ENCODE results near the gene ZNF343. TPM values are rescaled to one million over a fixed set of nuclear protein-coding genes. Genes with fewer than 3 reads are reported as not detected.
"Not testable (repeated sequence)": the region's sequence is repeated elsewhere in the genome, so short reads cannot be mapped to it uniquely, and the experiment has no call there.

ZNF343 gene
- total RNA-seq, 1 donor from 2014 or later, result 6.9 TPM

DNA sequence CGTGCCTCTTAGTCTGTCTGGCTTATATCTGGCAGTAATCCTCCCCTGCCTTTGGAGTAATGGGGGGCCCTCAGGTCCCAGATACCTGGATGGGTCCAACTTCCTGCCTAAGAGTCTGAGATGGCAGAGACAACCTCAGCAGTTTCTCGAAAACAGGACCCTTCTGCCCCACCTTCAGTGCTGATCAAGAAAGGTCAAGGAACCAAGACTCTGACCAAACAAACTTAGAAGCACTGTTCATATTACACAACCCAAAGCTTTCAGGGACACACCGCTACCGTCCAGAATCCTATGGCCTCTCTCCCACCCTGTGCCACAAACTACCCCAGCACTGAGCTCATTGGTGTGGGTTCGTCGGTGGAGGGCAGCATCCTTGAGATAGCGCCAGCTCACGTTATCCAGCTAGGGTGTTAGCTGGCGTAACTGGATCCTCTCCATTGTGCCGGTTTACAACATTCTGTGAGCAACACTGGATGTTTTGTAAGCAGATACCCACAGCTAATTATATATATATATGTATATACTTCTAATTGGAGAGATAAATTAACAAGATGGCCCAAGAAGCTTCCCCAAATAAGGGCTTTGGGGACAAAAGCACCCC lies 20.1 kb upstream of the ZNF343 start:
- DNase-seq (ENCODE audit: low read depth), result no peak
- TF ChIP-seq, protein P1, sequence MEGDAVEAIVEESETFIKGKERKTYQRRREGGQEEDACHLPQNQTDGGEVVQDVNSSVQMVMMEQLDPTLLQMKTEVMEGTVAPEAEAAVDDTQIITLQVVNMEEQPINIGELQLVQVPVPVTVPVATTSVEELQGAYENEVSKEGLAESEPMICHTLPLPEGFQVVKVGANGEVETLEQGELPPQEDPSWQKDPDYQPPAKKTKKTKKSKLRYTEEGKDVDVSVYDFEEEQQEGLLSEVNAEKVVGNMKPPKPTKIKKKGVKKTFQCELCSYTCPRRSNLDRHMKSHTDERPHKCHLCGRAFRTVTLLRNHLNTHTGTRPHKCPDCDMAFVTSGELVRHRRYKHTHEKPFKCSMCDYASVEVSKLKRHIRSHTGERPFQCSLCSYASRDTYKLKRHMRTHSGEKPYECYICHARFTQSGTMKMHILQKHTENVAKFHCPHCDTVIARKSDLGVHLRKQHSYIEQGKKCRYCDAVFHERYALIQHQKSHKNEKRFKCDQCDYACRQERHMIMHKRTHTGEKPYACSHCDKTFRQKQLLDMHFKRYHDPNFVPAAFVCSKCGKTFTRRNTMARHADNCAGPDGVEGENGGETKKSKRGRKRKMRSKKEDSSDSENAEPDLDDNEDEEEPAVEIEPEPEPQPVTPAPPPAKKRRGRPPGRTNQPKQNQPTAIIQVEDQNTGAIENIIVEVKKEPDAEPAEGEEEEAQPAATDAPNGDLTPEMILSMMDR (conservative IDR thresholded peaks at IDR 0.05; ENCODE audit: low read depth, low read length), result no peak
- H3K4me3 ChIP-seq (ENCODE audit: low read depth, low read length), result no peak overlapping the region

DNA sequence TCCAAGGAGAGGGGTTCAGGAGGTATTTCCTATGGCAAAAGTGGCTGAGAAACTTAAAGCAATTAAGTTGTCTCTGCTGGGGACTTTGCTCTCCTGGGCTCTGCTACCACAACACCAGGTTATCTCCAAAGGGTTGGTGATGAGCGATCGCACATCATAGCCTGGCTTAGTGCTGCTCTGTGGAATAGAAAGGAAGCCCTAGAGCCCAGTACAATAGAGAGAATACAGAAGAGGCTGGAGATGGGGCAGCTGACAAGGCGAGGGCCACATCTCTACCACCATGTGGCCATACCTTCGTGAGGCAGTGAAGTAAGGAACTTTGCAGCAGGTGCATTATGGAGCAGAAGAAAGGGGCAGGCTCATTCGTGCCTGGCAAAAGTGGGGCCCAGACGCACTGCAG lies 19.0 kb upstream of the ZNF343 start:
- no peak for DNase-seq (ENCODE audit: low read depth)
- no peak overlapping the region for H3K4me3 ChIP-seq (ENCODE audit: low read depth, low read length)
- TF ChIP-seq, protein P1 (conservative IDR thresholded peaks at IDR 0.05; ENCODE audit: low read depth, low read length), result no peak

DNA sequence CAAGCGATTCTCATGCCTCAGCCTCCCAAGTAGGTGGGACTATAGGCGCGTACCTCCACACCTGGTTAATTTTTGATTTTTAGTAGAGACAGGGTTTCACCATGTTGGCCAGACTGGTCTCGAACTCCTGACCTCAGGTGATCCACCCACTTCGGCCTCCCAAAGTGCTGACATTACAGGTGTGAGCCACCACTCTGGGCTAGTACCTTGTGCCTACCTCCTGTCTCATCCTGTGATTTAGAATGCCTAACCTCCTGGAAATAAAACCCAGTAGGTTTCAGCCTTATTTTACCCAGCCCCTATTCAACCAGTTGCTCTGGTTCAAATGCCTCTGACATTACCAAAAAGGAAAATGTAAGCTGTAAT lies 17.5 kb upstream of the ZNF343 start:
- not testable (repeated sequence) for DNase-seq (ENCODE audit: low read depth); H3K4me3 ChIP-seq (ENCODE audit: low read depth, low read length)

DNA sequence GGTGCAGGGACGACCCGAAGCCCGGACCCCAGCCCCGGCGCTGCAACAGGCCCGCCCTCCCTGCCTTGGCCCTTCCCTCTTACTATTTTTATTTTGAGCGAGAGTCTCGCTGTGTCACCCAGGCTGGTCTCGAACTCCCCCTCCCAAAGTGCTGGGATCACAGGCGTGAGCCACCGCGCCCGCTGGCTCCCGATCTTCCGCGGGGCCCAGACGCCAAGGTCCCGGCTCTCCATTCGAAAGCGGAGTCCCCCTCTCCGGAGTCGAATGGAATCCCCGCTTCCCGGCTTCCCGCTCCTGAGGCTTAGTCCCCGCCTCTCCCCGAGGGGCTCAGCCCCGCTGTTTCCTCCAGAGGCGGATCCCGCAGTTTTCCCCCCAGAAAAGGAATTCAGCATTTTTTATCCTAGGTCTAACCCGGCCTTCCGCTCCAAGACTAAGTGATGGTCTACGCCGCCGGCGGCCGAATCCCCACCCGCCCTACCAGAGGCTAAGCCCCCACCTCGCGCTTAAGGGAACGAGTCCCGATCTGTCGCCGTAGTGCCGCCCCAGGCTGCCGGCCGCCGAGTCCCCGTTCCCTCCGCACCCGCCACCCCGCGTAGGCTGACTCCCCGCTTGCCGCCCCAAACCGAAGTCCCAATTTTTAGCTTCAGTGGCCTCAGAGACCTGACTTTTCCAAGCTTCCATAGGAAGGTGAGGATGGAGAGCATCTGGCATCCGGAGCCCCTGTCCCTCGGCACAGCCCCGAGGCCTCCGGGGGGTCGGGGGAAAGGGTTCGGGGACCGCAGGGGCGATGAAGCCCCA lies 16.2 kb upstream of the ZNF343 start:
- TF ChIP-seq, protein P1 (conservative IDR thresholded peaks at IDR 0.05; ENCODE audit: low read depth, low read length), result no peak
- peak overlapping the region; percentile 89 for H3K4me3 ChIP-seq (ENCODE audit: low read depth, low read length)
- DNase-seq (ENCODE audit: low read depth), result no peak

DNA sequence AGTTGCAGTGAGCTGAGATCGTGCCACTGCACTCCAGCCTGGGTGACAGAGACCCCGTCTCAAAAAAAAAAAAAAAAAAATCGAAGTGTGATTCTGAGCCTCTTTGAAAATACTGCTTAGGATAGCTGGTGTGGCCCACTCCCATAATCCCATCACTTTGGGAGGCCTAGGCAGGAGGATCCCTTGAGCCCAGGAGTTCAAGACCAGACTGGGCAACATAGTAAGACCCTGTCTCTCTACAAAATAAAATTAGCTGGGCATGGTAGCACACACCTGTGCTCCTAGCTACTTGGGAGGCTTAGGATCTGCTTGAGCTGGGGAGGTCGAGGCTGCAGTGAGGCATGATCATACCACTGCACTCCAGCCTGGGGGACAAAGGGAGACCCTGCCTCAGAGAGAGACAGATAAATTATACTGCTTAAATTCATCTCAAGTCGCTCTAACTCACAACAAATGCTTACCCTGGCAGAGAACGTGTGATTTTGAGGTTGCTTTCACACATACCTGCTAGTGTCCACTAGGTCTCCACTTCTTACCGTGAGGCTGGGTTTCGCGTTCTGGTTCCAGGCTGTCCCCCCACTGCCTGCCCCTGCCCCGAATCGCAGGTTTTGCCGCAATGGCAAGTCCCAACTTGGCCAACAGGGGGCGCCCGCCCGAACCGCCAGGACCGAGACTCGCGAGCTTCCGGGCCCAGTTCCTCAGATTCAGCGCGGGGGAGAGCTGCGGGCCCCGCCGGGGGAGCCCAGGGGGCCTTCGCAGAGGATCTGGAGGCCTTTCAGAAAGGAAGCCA lies 15.4 kb upstream of the ZNF343 start:
- H3K4me3 ChIP-seq (ENCODE audit: low read depth, low read length), result peak overlapping the region; percentile 89
- DNase-seq (ENCODE audit: low read depth), result no peak
- TF ChIP-seq, protein P1 (conservative IDR thresholded peaks at IDR 0.05; ENCODE audit: low read depth, low read length), result peak; percentile 90

DNA sequence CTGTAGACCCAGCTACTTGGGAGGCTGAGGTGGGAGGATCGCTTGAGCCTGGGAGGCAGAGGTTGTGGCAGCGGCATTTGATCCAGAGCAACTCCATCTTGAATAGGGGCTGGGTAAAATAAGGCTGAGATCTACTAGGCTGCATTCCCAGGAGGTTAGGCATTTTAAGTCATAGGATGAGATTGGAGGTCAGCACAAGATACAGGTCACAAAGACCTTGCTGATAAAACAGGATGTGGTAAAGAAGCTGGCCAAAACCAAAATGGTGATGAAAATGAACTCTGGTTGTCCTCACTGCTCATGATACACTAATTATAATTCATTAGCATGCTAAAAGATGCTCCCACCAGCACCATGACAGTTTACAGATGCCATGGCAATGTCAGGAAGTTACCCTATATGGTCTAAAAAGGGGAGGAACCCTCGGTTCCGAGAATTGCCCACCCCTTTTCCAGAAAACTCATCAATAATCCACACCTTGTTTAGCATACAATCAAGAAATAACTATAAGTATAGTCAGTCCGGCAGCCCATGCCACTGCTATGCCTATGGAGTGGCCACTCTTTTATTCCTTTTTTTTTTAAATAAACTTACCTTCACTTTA lies 14.2 kb upstream of the ZNF343 start:
- not testable (repeated sequence) for H3K4me3 ChIP-seq (ENCODE audit: low read depth, low read length); DNase-seq (ENCODE audit: low read depth)

DNA sequence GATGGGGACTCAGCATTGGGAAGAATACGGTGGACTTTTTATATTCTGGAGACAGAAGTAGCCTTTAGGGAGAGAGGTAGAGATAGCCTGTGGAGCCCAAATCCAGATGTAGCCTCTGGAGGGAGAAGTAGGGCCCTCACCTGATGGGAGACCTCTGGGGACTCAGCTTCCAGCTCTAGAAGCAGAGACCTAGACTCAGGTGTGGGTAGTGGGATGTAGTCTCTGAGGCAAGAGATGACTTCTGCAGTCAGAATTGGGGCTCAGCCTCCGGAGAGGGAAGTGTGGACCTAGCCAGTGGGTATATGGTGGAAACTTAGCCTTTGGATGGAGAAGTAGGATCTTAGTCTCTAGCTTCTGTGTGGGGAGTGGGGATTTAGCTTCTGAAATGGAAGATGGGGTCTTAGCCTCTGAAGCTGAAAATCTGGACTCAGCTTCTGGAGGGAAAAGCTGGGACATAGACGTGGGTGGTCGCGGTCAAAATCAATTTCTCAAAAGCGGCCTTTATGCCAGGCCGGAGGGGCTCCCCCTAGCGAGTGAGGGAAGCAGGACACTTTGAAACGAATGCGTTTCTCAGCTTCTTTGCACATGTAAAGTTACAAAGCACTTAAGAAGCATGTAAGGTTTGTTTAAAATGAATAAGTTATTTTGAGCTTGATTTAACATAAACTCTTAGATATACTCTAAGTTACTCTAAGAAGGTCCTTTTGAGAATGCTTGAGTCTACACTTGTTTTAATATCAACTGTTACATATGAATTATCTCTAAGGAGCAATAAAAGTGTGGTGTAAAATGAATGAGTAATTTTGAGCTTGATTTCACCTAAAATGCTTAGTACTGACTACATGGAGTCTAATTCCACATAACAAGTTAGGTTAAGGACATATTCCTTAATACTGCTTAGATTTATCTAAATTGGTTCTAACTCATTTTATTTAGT lies 12.9 kb upstream of the ZNF343 start:
- H3K4me3 ChIP-seq (ENCODE audit: low read depth, low read length), result no peak overlapping the region
- TF ChIP-seq, protein P1 (conservative IDR thresholded peaks at IDR 0.05; ENCODE audit: low read depth, low read length), result peak; percentile 92
- no peak for DNase-seq (ENCODE audit: low read depth)
